ENCODE results near the gene WSB1. TPM values are rescaled to one million over a fixed set of nuclear protein-coding genes. Genes with fewer than 3 reads are reported as not detected.

The WSB1 gene
- total and polyA plus RNA-seq, 2 of the 8 experiments (the other 6 are each of a cell fraction or from before 2014, with no cell fraction given): 113 to 140 TPM

DNA sequence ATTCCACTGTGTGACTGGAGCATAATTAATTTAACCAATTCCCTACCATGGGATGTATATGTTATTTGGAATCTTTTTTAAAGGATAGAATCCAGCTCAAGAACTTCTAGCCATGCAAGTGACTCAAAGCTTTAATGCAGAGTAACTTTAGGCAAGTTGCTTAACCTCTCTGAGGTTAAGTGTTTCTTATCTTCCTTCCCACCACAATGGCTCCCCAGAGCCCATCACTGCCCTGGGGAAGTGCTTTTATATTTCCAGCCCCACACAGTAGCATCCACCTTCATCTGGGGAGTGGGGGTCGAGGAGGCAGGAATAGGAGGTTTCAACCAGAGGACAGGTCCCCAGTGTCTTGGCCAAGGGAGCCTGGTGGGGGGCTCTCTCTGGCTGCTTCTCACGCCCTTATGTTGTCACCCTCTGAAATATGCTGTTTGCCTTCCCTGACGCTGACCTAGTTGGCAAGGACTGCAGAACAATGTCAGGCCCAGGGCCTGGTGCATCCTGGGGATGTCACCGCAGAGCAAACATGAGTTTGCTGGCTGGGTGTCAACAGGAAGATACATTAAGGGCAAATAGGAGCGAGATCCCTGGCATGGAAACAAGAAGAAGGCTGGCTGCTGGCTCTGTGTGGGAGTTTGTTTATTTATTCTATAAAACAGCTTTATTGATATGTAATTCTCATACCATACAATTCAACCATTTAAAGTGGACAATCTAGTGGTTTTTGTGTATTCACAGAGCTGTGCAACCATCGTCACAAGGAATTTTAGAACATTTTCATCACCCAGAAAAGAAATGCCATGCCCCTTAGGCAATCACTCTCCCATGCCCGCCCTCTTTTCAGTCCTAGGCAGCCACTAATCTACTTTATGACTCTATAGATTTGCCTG lies 46.6 kb upstream of the WSB1 start:
- POLR2A ChIA-PET (ENCODE audit: partially characterized antibody): no interaction called here
- no peak overlapping the region for H3K23ac ChIP-seq (ENCODE audit: insufficient read length)
- H3K56ac ChIP-seq (replicated peaks; ENCODE audit: insufficient read length, low read depth, low read length): no peak overlapping the region
- FAIRE-seq (no peak), DNase-seq (ENCODE audit: low read depth in 1 of 2, low spot score in 2 of 2) (no peak)
- no peaks in the 10 kb centered on the region for H3K79me1 ChIP-seq (ENCODE audit: low read depth, low read length)
- no peak overlapping the region for H2BK120ac ChIP-seq (replicated peaks; ENCODE audit: low read depth, low read length)
- CTCF ChIA-PET (ENCODE audit: partially characterized antibody): interaction anchor here (1.0 to 1.4 kb wide), 2 partner anchors 37 to 404 kb away, joined by 3 read pairs; no protein-coding TSS in a partner anchor
- no peak overlapping the region for H3K18ac ChIP-seq (ENCODE audit: extremely low read depth, low read length)
- no peaks in the 10 kb centered on the region for H3K23me2 ChIP-seq (ENCODE audit: low read depth, low read length)
- no peak overlapping the region for H3K9ac ChIP-seq (replicated peaks in 1 of 4; ENCODE audit: extremely low read depth in 1 of 4, low read depth in 3 of 4, low read length in 3 of 4)
- peaks cover 0 to 9% (median 2%) of the 10 kb centered on the region in 4 experiments; a peak in 3 of 7 replicates for H3K4me1 ChIP-seq (replicated peaks in 1 of 4; ENCODE audit: control insufficient read depth in 3 of 4, insufficient read depth in 4 of 4, low read length in 3 of 4)
- 89% methylated on average over 7 of the region's 7 CpGs; no CpG with 5 or more reads in 1 of the 2 experiments for WGBS, 2 experiments (ENCODE audit: extremely low coverage in 1 of 2, insufficient coverage in 1 of 2, insufficient read length in 1 of 2, insufficient replicate concordance in 2 of 2, low coverage in 1 of 2, low lambda C conversion rate in 2 of 2, missing lambda C conversion rate in 1 of 2)
- no peak overlapping the region for H2BK12ac ChIP-seq (ENCODE audit: low read depth, low read length)
- no peak overlapping the region for H3K4me2 ChIP-seq (ENCODE audit: insufficient read depth in 1 of 2, low read depth in 2 of 2, low read length in 2 of 2)
- no peak overlapping the region for H3K4ac ChIP-seq (replicated peaks; ENCODE audit: insufficient read length, low read depth, low read length)
- no peaks in the 10 kb centered on the region for H3K36me3 ChIP-seq (ENCODE audit: control insufficient read depth in 2 of 4, insufficient read depth in 4 of 4, low read length in 3 of 4)
- H3K14ac ChIP-seq (ENCODE audit: insufficient read length): no peak overlapping the region
- H3K4me3 ChIP-seq (ENCODE audit: extremely low read depth in 1 of 4, insufficient read depth in 2 of 4, low read depth in 3 of 4, low read length in 4 of 4): no peak overlapping the region
- H4K20me1 ChIP-seq (replicated peaks in 1 of 2; ENCODE audit: control insufficient read depth in 1 of 2, insufficient read depth in 2 of 2, low read length in 2 of 2): no peaks in the 10 kb centered on the region
- no peaks in the 10 kb centered on the region for H3K27me3 ChIP-seq (replicated peaks in 1 of 4; ENCODE audit: control insufficient read depth in 3 of 4, extremely low read depth in 1 of 4, insufficient read depth in 3 of 4, low read length in 3 of 4)
- no peak overlapping the region for H2BK20ac ChIP-seq (ENCODE audit: low read length)
- H2AK5ac ChIP-seq (ENCODE audit: low read depth, low read length): no peak overlapping the region
- H2AFZ ChIP-seq (ENCODE audit: low read length): no peak overlapping the region
- no peaks in the 10 kb centered on the region for H3K9me3 ChIP-seq (ENCODE audit: insufficient read depth in 2 of 2, low read depth in 1 of 2, low read length in 1 of 2)
- H4K91ac ChIP-seq (replicated peaks; ENCODE audit: insufficient read length, low read length): no peak overlapping the region
- no peaks in the 10 kb centered on the region for H3K79me2 ChIP-seq (ENCODE audit: control insufficient read depth in 1 of 2, insufficient read depth in 2 of 2, low read length in 2 of 2)
- H4K8ac ChIP-seq (ENCODE audit: extremely low read depth, insufficient read depth, low read length): no peak overlapping the region
- no peak overlapping the region for H2BK5ac ChIP-seq (ENCODE audit: low read depth, low read length)
- H2BK15ac ChIP-seq (ENCODE audit: low read length): no peak overlapping the region
- no peak overlapping the region for H3K27ac ChIP-seq (ENCODE audit: low read depth, low read length)
- no peak overlapping the region for H4K5ac ChIP-seq (ENCODE audit: insufficient read length, low read depth, low read length)
- TF ChIP-seq CTCF (IDR thresholded peaks at IDR 0.05; ENCODE audit: control extremely low read depth in 1 of 3, insufficient read depth in 1 of 3, low read depth in 1 of 3, low read length in 3 of 3) (no peak), JUN (IDR thresholded peaks at IDR 0.05; ENCODE audit: low read depth, low read length) (no peak), EGR1 (IDR thresholded peaks at IDR 0.05; ENCODE audit: borderline replicate concordance, low read depth, low read length) (no peak), TCF12 (IDR thresholded peaks at IDR 0.05; ENCODE audit: low read depth, low read length) (no peak), TBP (IDR thresholded peaks at IDR 0.05; ENCODE audit: low read depth, low read length) (no peak), RNF2 (IDR thresholded peaks at IDR 0.05; ENCODE audit: borderline replicate concordance, low read depth, low read length, missing control alignments, poor library complexity, severe bottlenecking) (no peak), PHF8 (conservative IDR thresholded peaks at IDR 0.05; ENCODE audit: low read depth, low read length) (no peak), POLR2AphosphoS5 (IDR thresholded peaks at IDR 0.05; ENCODE audit: low read depth, low read length) (no peak), HDAC6 (IDR thresholded peaks at IDR 0.05; ENCODE audit: low read depth, low read length) (no peak), SIX5 (IDR thresholded peaks at IDR 0.05; ENCODE audit: low read depth, low read length) (no peak)

Measured in H1 (cell line).